Measurements from ENCODE around the gene CAV1. TPM values are rescaled to one million over a fixed set of nuclear protein-coding genes. Genes with fewer than 3 reads are reported as not detected.

Gene CAV1
- total RNA-seq, 1 experiment from 2014 or later = 20.2 TPM

DNA sequence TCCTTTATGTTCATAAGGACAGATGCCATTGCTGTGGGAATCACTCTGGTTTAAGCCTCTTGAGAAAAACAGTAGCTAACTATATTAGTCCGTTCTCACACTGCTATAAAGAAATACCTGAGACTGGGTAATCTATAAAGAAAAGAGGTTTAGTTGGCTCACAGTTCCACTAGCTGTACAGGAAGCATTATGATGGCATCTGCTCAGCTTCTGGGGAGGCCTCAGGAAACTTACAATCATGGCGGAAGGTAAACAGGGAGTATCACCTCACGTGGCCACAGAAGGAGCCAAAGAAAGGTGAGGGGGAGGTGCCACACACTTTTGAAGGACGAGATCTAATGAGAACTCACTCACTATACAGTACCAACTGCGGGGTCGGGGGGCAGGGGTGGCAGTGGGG, 28.2 kb upstream of the CAV1 start:
- H4K20me1 ChIP-seq (ENCODE audit: control insufficient read depth, insufficient read depth, insufficient read length) = no peaks in the 10 kb centered on the region
- H3K23ac ChIP-seq (ENCODE audit: insufficient read length, low read depth, low read length) = no peak overlapping the region
- no peak overlapping the region for H2BK12ac ChIP-seq (ENCODE audit: insufficient read length, low read depth, low read length)
- no peak overlapping the region for H4K5ac ChIP-seq (ENCODE audit: insufficient read length, low read depth, low read length)
- no peak overlapping the region for H3K56ac ChIP-seq (ENCODE audit: insufficient read length, low read depth, low read length)
- no peak overlapping the region for H2AFZ ChIP-seq (ENCODE audit: low read length)
- no peak for DNase-seq
- H3K4me3 Mint-ChIP-seq = no peak overlapping the region
- peaks cover 33% of the 10 kb centered on the region for H3K27me3 Mint-ChIP-seq (ENCODE audit: low read depth)
- H4K8ac ChIP-seq (replicated peaks; ENCODE audit: insufficient read length, low read depth, low read length) = no peak overlapping the region
- H3K27ac ChIP-seq (ENCODE audit: insufficient read length, low read depth, low read length) = no peak overlapping the region
- no peaks in the 10 kb centered on the region for H3K79me1 ChIP-seq (ENCODE audit: insufficient read depth, low read depth, low read length, poor library complexity, severe bottlenecking)
- H3K27me3 ChIP-seq (ENCODE audit: insufficient read depth, low read length) = no peaks in the 10 kb centered on the region; the same call in 1 of the 2 replicates
- no peak overlapping the region for H3K14ac ChIP-seq (ENCODE audit: insufficient read depth, low read length)
- no peaks in the 10 kb centered on the region for H3K9me3 Mint-ChIP-seq
- peaks cover 12 to 14% of the 10 kb centered on the region in 2 experiments for H3K4me1 Mint-ChIP-seq
- no peak overlapping the region for H2BK15ac ChIP-seq (ENCODE audit: low read depth, low read length)
- no peaks in the 10 kb centered on the region for H3K9me3 ChIP-seq (ENCODE audit: control insufficient read depth, low read depth, low read length)
- no peaks in the 10 kb centered on the region for H3K79me2 ChIP-seq (ENCODE audit: insufficient read depth, low read length)
- H3K23me2 ChIP-seq (ENCODE audit: insufficient read length, low read depth, low read length, poor library complexity, severe bottlenecking) = peaks cover 10% of the 10 kb centered on the region
- H2BK5ac ChIP-seq (ENCODE audit: insufficient read length, low read length) = no peak overlapping the region
- H2BK20ac ChIP-seq (ENCODE audit: low read depth, low read length, poor library complexity, severe bottlenecking) = no peak overlapping the region
- no peaks in the 10 kb centered on the region for H3K36me3 Mint-ChIP-seq (ENCODE audit: insufficient read depth in 1 of 3, low read depth in 3 of 3)
- no peaks in the 10 kb centered on the region for H3K4me1 ChIP-seq (ENCODE audit: insufficient read depth, low read length)
- H4K91ac ChIP-seq (ENCODE audit: insufficient read length, low read depth, low read length) = no peak overlapping the region
- no peak overlapping the region for H2AK5ac ChIP-seq (ENCODE audit: insufficient read length, low read length)
- H3K9ac ChIP-seq (ENCODE audit: extremely low read depth, insufficient read length, low read length) = no peak overlapping the region
- TF ChIP-seq, protein P1, sequence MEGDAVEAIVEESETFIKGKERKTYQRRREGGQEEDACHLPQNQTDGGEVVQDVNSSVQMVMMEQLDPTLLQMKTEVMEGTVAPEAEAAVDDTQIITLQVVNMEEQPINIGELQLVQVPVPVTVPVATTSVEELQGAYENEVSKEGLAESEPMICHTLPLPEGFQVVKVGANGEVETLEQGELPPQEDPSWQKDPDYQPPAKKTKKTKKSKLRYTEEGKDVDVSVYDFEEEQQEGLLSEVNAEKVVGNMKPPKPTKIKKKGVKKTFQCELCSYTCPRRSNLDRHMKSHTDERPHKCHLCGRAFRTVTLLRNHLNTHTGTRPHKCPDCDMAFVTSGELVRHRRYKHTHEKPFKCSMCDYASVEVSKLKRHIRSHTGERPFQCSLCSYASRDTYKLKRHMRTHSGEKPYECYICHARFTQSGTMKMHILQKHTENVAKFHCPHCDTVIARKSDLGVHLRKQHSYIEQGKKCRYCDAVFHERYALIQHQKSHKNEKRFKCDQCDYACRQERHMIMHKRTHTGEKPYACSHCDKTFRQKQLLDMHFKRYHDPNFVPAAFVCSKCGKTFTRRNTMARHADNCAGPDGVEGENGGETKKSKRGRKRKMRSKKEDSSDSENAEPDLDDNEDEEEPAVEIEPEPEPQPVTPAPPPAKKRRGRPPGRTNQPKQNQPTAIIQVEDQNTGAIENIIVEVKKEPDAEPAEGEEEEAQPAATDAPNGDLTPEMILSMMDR (conservative IDR thresholded peaks at IDR 0.05) = no peak
- H3K4me2 ChIP-seq (ENCODE audit: insufficient read depth, insufficient read length, low read length) = no peak overlapping the region
- no peak overlapping the region for H3K18ac ChIP-seq (ENCODE audit: insufficient read length, low read depth, low read length)
- H3T11ph ChIP-seq (ENCODE audit: low read length) = no peak overlapping the region
- no CpG with 5 or more reads among the region's 6 CpGs for WGBS (ENCODE audit: extremely low coverage, insufficient read length, low lambda C conversion rate)
- H3K4ac ChIP-seq (ENCODE audit: low read depth, low read length) = no peak overlapping the region
- no peak overlapping the region for H3K27ac Mint-ChIP-seq
- no peak overlapping the region for H2BK120ac ChIP-seq (ENCODE audit: low read depth, low read length, poor library complexity, severe bottlenecking)

Data from H9 (cell line).